HepG2 (cell line): ENCODE data around the gene DMAC2L.

Experiments used
- CTCF ChIP-seq: sonication (generic); formaldehyde crosslinking; IDR thresholded peaks from 2 replicates; pipeline ENCODE4 v1.5.0; 2020; ENCODE audit warnings: mild to moderate bottlenecking, missing genetic modification reagents, moderate library complexity
- PHF8 ChIP-seq: sonication (generic); formaldehyde crosslinking; IDR thresholded peaks from 2 replicates; pipeline ENCODE4 v1.5.0; 2020; ENCODE audit warnings: missing genetic modification reagents

DNA sequence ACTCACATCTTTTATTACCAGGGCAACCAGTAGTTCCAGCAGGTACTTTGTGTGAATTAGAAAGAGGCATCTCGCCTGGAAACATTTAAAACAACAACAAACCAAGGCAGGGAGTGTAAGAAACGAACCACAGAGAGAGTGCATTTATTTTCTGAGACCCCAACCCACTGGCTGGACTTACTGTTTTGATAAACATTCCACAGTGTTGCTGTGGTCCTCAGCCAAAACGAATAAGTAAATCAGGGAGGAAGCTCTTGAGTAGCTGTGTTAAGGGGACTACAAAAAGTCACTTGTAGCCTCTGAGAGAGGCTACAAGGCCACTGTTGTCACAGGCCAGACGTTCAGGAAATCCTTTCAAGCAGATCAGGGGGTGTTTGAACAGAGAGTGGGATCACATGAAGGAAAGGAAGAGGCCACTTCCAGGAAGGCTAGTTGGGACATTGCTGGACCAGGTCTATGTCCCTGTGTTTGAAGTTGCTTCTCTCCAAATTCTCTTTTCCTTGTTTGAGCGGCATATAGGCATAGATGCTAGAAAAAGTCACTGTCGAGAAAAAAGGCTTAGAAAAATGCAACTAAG, 33.8 kb downstream of the DMAC2L start:
- TF ChIP-seq PHF8 (CRISPR knock-in tag) (no peak), CTCF (CRISPR knock-in tag) (no peak)
